HEK293T (cell line): ENCODE measurements around the gene TRPM8.

Experiments used
- BHLHE40 ChIP-seq: fragments of 450-650 bp; IDR thresholded peaks from 2 replicates; pipeline ENCODE4 v1.6.1; 2016; ENCODE audit warnings: mild to moderate bottlenecking, moderate library complexity, borderline replicate concordance
- FOXA1 ChIP-seq: fragments of 450-650 bp; IDR thresholded peaks from 2 replicates; pipeline ENCODE4 v1.6.1; 2016; ENCODE audit warnings: mild to moderate bottlenecking
- FOXM1 ChIP-seq: fragments of 450-650 bp; IDR thresholded peaks from 2 replicates; pipeline ENCODE4 v1.6.1; 2017; ENCODE audit warnings: mild to moderate bottlenecking, borderline replicate concordance
- LEF1 ChIP-seq: fragments of 450-650 bp; IDR thresholded peaks from 2 replicates; pipeline ENCODE4 v1.6.1; 2017; ENCODE audit warnings: mild to moderate bottlenecking, borderline replicate concordance
- SP1 ChIP-seq: fragments of 450-650 bp; IDR thresholded peaks from 2 replicates; pipeline ENCODE4 v1.6.1; 2017

GRCh38 chr2:233950078-233950825, 33.1 kb downstream of the TRPM8 start:
- TF ChIP-seq SP1, result no peak
- TF ChIP-seq LEF1, result no peak
- no peak for TF ChIP-seq FOXA1
- TF ChIP-seq BHLHE40, result no peak
- TF ChIP-seq FOXM1, result no peak
